ENCODE results near the gene FRMD5.

The FRMD5 gene

DNA sequence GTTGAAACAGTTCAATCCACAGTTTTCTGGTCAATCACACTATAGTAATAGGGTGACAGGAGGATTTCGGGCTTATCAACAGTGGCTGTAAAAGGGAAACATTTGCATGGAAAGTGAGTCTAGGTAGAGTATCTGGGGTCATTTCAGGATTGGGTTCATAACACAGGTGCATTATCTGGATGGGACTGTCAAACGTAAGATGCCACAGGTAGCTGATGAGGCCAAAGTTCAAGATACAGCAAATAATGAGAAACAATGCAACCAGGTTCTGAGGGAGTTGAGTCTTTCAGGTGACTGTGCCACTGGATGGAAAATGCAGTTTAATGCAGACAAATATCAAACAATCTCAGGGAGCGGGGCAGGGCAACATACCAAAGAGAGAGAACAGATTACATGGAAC lies 306.0 kb downstream of the FRMD5 start:
- Histone ChIP-seq H3K27me3 (ENCODE audit: control insufficient read depth in 1 of 2, insufficient read depth in 1 of 2, low read length in 2 of 2) (no peaks in the 10 kb centered on the region), H3K4ac (ENCODE audit: low read depth in 1 of 2, low read length in 2 of 2) (no peak overlapping the region), H3K9ac (ENCODE audit: low read length) (no peak overlapping the region), H3K27ac (ENCODE audit: low read length, poor library complexity, severe bottlenecking) (no peak overlapping the region), H3K14ac (ENCODE audit: low read length in 2 of 2) (no peak overlapping the region), H4K91ac (ENCODE audit: low read length) (no peak overlapping the region), H3K9me3 (ENCODE audit: control insufficient read depth, low read length) (no peaks in the 10 kb centered on the region), H2BK12ac (ENCODE audit: low read length in 2 of 2) (no peak overlapping the region), H3K4me2 (ENCODE audit: low read length, poor library complexity, severe bottlenecking) (no peak overlapping the region), H2AFZ (ENCODE audit: low read depth, low read length) (no peak overlapping the region), H4K8ac (ENCODE audit: low read length) (no peak overlapping the region), H3K36me3 (ENCODE audit: control insufficient read depth in 1 of 2, insufficient read depth in 2 of 2, low read depth in 1 of 2, low read length in 2 of 2) (peaks cover 15 to 35% of the 10 kb centered on the region in 2 experiments), H3K4me3 (ENCODE audit: insufficient read depth in 1 of 2, low read depth in 1 of 2, low read length in 2 of 2) (no peak overlapping the region), H2AK5ac (ENCODE audit: low read length, severe bottlenecking) (no peak overlapping the region), H3K4me1 (ENCODE audit: control insufficient read depth, insufficient read depth, low read depth, low read length) (no peaks in the 10 kb centered on the region), H3K23ac (ENCODE audit: low read length in 2 of 2) (no peak overlapping the region), H2BK5ac (ENCODE audit: low read depth, low read length, poor library complexity, severe bottlenecking) (no peak overlapping the region), H3K18ac (ENCODE audit: low read depth in 1 of 2, low read length in 2 of 2) (no peak overlapping the region), H3K79me1 (replicated peaks; ENCODE audit: low read length, poor library complexity, severe bottlenecking) (no peaks in the 10 kb centered on the region), H2BK120ac (ENCODE audit: low read depth, low read length) (no peak overlapping the region), H2BK15ac (ENCODE audit: low read depth, poor library complexity, severe bottlenecking) (no peak overlapping the region)
- no peak for DNase-seq
- 98% methylated on average over 3 of the region's 3 CpGs for WGBS

- H3K4ac ChIP-seq (ENCODE audit: low read depth in 1 of 2, low read length in 2 of 2), result no peak overlapping the region
- no peak overlapping the region for H3K4me2 ChIP-seq (ENCODE audit: low read length, poor library complexity, severe bottlenecking)
- WGBS, result 97% methylated on average over 4 of the region's 5 CpGs
- H3K23ac ChIP-seq (ENCODE audit: low read length in 2 of 2), result no peak overlapping the region
- H4K91ac ChIP-seq (ENCODE audit: low read length), result no peak overlapping the region
- peaks cover 19 to 39% of the 10 kb centered on the region in 2 experiments for H3K36me3 ChIP-seq (ENCODE audit: control insufficient read depth in 1 of 2, insufficient read depth in 2 of 2, low read depth in 1 of 2, low read length in 2 of 2)
- no peak overlapping the region for H4K8ac ChIP-seq (ENCODE audit: low read length)
- H2AK5ac ChIP-seq (ENCODE audit: low read length, severe bottlenecking), result no peak overlapping the region
- H3K18ac ChIP-seq (ENCODE audit: low read depth in 1 of 2, low read length in 2 of 2), result no peak overlapping the region
- no peak overlapping the region for H2BK12ac ChIP-seq (ENCODE audit: low read length in 2 of 2)
- no peak overlapping the region for H3K9ac ChIP-seq (ENCODE audit: low read length)
- H2BK5ac ChIP-seq (ENCODE audit: low read depth, low read length, poor library complexity, severe bottlenecking), result no peak overlapping the region
- no peak overlapping the region for H3K14ac ChIP-seq (ENCODE audit: low read length in 2 of 2)
- H2BK15ac ChIP-seq (ENCODE audit: low read depth, poor library complexity, severe bottlenecking), result no peak overlapping the region
- no peak overlapping the region for H3K4me3 ChIP-seq (ENCODE audit: insufficient read depth in 1 of 2, low read depth in 1 of 2, low read length in 2 of 2)
- DNase-seq, result no peak
- no peak overlapping the region for H3K27ac ChIP-seq (ENCODE audit: low read length, poor library complexity, severe bottlenecking)
- no peak overlapping the region for H2AFZ ChIP-seq (ENCODE audit: low read depth, low read length)
- no peaks in the 10 kb centered on the region for H3K27me3 ChIP-seq (ENCODE audit: control insufficient read depth in 1 of 2, insufficient read depth in 1 of 2, low read length in 2 of 2)
- H3K79me1 ChIP-seq (replicated peaks; ENCODE audit: low read length, poor library complexity, severe bottlenecking), result no peaks in the 10 kb centered on the region
- H3K9me3 ChIP-seq (ENCODE audit: control insufficient read depth, low read length), result no peaks in the 10 kb centered on the region
- H2BK120ac ChIP-seq (ENCODE audit: low read depth, low read length), result no peak overlapping the region
- no peaks in the 10 kb centered on the region for H3K4me1 ChIP-seq (ENCODE audit: control insufficient read depth, insufficient read depth, low read depth, low read length)
These were observed 307.2 kb downstream of the FRMD5 start for GRCh38 chr15:43887901-43888300.

GRCh38 chr15:43886558-43886957 lies 308.5 kb downstream of the FRMD5 start:
- Histone ChIP-seq H2BK120ac (ENCODE audit: low read depth, low read length) (no peak overlapping the region), H4K91ac (ENCODE audit: low read length) (no peak overlapping the region), H3K4ac (ENCODE audit: low read depth in 1 of 2, low read length in 2 of 2) (no peak overlapping the region), H3K27me3 (ENCODE audit: control insufficient read depth in 1 of 2, insufficient read depth in 1 of 2, low read length in 2 of 2) (no peaks in the 10 kb centered on the region), H4K8ac (ENCODE audit: low read length) (no peak overlapping the region), H3K79me1 (replicated peaks; ENCODE audit: low read length, poor library complexity, severe bottlenecking) (peaks cover 2% of the 10 kb centered on the region), H3K4me2 (ENCODE audit: low read length, poor library complexity, severe bottlenecking) (no peak overlapping the region), H2AFZ (ENCODE audit: low read depth, low read length) (no peak overlapping the region), H3K4me3 (ENCODE audit: insufficient read depth in 1 of 2, low read depth in 1 of 2, low read length in 2 of 2) (no peak overlapping the region), H3K27ac (ENCODE audit: low read length, poor library complexity, severe bottlenecking) (no peak overlapping the region), H3K18ac (ENCODE audit: low read depth in 1 of 2, low read length in 2 of 2) (no peak overlapping the region), H2BK12ac (ENCODE audit: low read length in 2 of 2) (no peak overlapping the region), H3K14ac (ENCODE audit: low read length in 2 of 2) (no peak overlapping the region), H2AK5ac (ENCODE audit: low read length, severe bottlenecking) (no peak overlapping the region), H3K9ac (ENCODE audit: low read length) (no peak overlapping the region), H2BK15ac (ENCODE audit: low read depth, poor library complexity, severe bottlenecking) (no peak overlapping the region), H3K9me3 (ENCODE audit: control insufficient read depth, low read length) (no peaks in the 10 kb centered on the region), H3K23ac (ENCODE audit: low read length in 2 of 2) (no peak overlapping the region), H3K4me1 (ENCODE audit: control insufficient read depth, insufficient read depth, low read depth, low read length) (no peaks in the 10 kb centered on the region), H3K36me3 (ENCODE audit: control insufficient read depth in 1 of 2, insufficient read depth in 2 of 2, low read depth in 1 of 2, low read length in 2 of 2) (peaks cover 19 to 36% of the 10 kb centered on the region in 2 experiments), H2BK5ac (ENCODE audit: low read depth, low read length, poor library complexity, severe bottlenecking) (no peak overlapping the region)
- WGBS, result 97% methylated on average over 4 of the region's 4 CpGs
- no peak for DNase-seq

DNA sequence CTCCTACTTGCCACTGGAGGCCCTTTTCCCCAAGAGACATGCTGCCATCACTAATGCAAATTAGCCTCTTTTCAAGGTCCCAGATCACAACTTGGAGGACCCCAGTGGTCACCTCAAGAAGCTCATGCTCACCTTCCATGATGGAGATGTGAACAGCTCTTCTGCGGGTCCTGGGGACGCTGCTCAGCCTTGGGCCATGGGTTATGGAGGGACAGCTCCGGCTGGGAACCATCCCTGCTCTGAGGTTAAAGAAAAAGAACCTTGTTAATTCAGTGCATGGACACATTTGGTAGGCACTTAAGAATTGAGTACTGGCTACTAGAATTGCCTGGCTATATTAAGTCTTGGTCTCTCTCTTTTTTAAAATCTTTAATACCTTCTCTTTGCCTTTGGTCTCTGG lies 311.5 kb downstream of the FRMD5 start:
- no peak overlapping the region for H3K4me3 ChIP-seq (ENCODE audit: insufficient read depth in 1 of 2, low read depth in 1 of 2, low read length in 2 of 2)
- 100% methylated on average over 3 of the region's 3 CpGs for WGBS

More for the DNA sequence above, 311.5 kb downstream of the FRMD5 start:
- Histone ChIP-seq H3K27me3 (ENCODE audit: control insufficient read depth in 1 of 2, insufficient read depth in 1 of 2, low read length in 2 of 2) (no peaks in the 10 kb centered on the region), H3K18ac (ENCODE audit: low read depth in 1 of 2, low read length in 2 of 2) (no peak overlapping the region), H4K91ac (ENCODE audit: low read length) (no peak overlapping the region), H2AK5ac (ENCODE audit: low read length, severe bottlenecking) (no peak overlapping the region), H2BK12ac (ENCODE audit: low read length in 2 of 2) (no peak overlapping the region), H2BK120ac (ENCODE audit: low read depth, low read length) (no peak overlapping the region), H3K4me1 (ENCODE audit: control insufficient read depth, insufficient read depth, low read depth, low read length) (no peaks in the 10 kb centered on the region), H3K23ac (ENCODE audit: low read length in 2 of 2) (no peak overlapping the region), H2AFZ (ENCODE audit: low read depth, low read length) (no peak overlapping the region), H2BK15ac (ENCODE audit: low read depth, poor library complexity, severe bottlenecking) (no peak overlapping the region), H4K8ac (ENCODE audit: low read length) (no peak overlapping the region), H3K4me2 (ENCODE audit: low read length, poor library complexity, severe bottlenecking) (no peak overlapping the region), H3K14ac (ENCODE audit: low read length in 2 of 2) (no peak overlapping the region), H3K9me3 (ENCODE audit: control insufficient read depth, low read length) (no peaks in the 10 kb centered on the region), H3K27ac (ENCODE audit: low read length, poor library complexity, severe bottlenecking) (no peak overlapping the region), H3K36me3 (ENCODE audit: control insufficient read depth in 1 of 2, insufficient read depth in 2 of 2, low read depth in 1 of 2, low read length in 2 of 2) (peaks cover 15 to 43% of the 10 kb centered on the region in 2 experiments), H2BK5ac (ENCODE audit: low read depth, low read length, poor library complexity, severe bottlenecking) (no peak overlapping the region), H3K4ac (ENCODE audit: low read depth in 1 of 2, low read length in 2 of 2) (no peak overlapping the region), H3K79me1 (replicated peaks; ENCODE audit: low read length, poor library complexity, severe bottlenecking) (peaks cover 5% of the 10 kb centered on the region), H3K9ac (ENCODE audit: low read length) (no peak overlapping the region)
- no peak for DNase-seq

Measured in mesenchymal stem cell (in vitro differentiated cells and primary cell).